Left cardiac atrium (tissue), 2 donors: ENCODE data around the gene FGFR1OP2. TPM values are rescaled to one million over a fixed set of nuclear protein-coding genes. Genes with fewer than 3 reads are reported as not detected.

ENCODE experiments used
- total RNA-seq, 2 donors: library from RNA; stranded (reverse); fragmentation: NEBNext Ultra II Directional; extraction: Animal tissue kit (Norgen Biotek cat#: 25700); gene quantifications; one replicate each; pipeline ENCODE4 v1.2.1, GENCODE V29; 2021
- donor health status: DM: no; HTN: yes; CAD: no; lungs with severe emphysema.
- donor health status: DM: yes; HTN: yes; CAD: no.

FGFR1OP2 gene
- total RNA-seq, 2 donors from 2014 or later = 36.3 to 41.1 TPM

Other genes with a start within 250 kb of the FGFR1OP2 start
- 10 to 100 TPM; 25.4 to 26.7 TPM for gene ITPR2, start 105.3 kb upstream of the FGFR1OP2 start, total RNA-seq
- 10 to 100 TPM; 14.6 to 18.6 TPM for gene INTS13, start 489 bp upstream of the FGFR1OP2 start, total RNA-seq
- gene TM7SF3, start 75.9 kb downstream of the FGFR1OP2 start, total RNA-seq = 10 to 100 TPM; 20.4 to 31.2 TPM
- gene MED21, start 84.1 kb downstream of the FGFR1OP2 start, total RNA-seq = 10 to 100 TPM; 57.8 to 64.7 TPM
- gene C12orf71, start 144.1 kb downstream of the FGFR1OP2 start, total RNA-seq = not detected